GM18907 (cell line): ENCODE results near the gene GCSH.

ENCODE experiments used
- ATAC-seq: cut with Tn5 transposase; IDR thresholded peaks from one replicate; pipeline ENCODE4 v1.9.1; 2021; ENCODE audit warnings: mild to moderate bottlenecking, moderate library complexity; ENCODE audit not compliant: unreplicated experiment

GCSH gene

DNA sequence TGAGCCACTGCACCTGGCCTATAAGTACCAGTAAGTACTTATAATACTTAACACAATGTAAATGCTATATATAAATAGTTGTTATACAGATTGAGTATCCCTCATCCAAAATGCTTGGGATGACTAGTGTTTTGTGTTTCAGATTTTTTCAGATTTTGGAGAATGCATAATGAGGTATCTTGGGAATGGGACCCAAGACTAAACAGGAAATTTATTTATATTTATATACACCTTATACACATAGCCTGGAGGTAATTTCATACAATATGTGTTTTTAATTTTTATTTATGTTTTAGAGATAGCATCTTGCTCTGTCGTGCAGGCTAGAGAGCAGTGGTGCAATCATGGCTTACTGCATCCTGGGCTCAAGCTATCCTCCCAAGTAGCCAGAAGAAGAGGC, 9.8 kb upstream of the GCSH start:
- no peak for ATAC-seq

- ATAC-seq = no peak
Observed at GRCh38 chr16:81101702-81102101, 5.5 kb upstream of the GCSH start.

GRCh38 chr16:81099958-81100357, 3.8 kb upstream of the GCSH start:
- no peak for ATAC-seq

GRCh38 chr16:81097230-81097629, 1.0 kb upstream of the GCSH start:
- no peak for ATAC-seq

DNA sequence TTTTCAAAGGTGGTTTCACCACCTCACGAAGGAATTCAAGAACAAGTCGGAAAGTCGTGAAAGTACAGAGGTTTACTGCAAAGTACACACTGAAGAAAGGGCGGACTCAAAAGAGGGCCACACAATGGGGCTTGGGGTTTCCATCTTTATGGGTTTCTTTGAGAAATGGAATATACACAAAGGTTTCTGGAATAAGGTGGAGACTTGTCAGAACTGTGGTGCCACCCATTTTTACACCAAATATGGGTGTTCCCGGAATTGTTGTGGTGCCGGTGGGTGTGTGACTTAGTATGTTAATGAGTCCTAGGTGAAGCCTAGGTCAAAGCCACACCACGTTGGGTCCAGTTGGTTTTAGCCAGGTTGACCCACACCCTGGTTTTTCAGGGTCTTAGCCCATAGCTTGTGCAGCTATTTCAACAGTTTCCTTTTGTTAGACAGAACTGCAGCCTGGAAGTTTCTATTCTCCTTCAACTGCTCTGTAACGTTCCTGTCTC, 567 bp upstream of the GCSH start:
- ATAC-seq = no peak

DNA sequence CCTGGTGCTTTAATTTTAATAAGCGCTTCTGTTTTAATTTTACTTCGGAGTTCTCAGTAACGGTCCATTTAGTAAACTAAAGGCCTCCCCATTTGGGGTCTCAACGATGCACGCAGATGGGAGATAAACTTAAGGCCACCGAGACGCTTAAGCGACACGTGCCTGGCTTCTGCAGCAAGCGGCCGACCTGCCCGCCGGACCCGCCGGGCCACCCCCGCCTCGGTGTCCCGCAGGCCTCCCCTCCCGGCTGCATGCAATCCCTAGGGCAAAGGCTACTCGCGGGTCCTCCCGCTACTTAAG, 592 bp downstream of the GCSH start:
- ATAC-seq = no peak

- ATAC-seq = no peak
Observed at GRCh38 chr16:81094771-81095251, 1.4 kb downstream of the GCSH start.

DNA sequence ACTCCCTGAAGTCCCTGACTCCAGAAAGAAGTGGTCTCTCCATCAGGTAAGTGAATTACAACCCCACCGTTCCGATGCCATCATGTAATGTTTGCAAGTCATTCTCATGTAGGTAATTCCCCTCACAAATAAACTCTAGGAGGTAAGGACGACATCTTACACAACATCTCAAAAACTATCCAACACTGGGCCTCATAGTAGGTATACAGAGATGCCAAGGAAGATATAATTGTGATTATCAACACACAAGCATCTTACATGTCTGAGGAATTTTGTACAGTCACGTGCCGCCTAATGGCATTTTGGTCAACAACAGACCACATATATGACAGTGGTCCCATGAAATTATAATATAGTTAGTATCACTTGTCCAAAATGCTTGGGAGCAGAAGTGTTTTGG, 7.4 kb downstream of the GCSH start:
- ATAC-seq = no peak

GRCh38 chr16:81081014-81081413, 15.2 kb downstream of the GCSH start:
- ATAC-seq = no peak

- no peak for ATAC-seq
Observed at GRCh38 chr16:81080233-81080632, 16.0 kb downstream of the GCSH start.

- ATAC-seq = peak; percentile 96
Observed at GRCh38 chr16:81077076-81077940, 18.9 kb downstream of the GCSH start, which contains the start of gene C16orf46. Gene C16orf46 (minus strand): TSS chr16:81077238. CDS start chr16:81063955, 13,283 bp downstream.

DNA sequence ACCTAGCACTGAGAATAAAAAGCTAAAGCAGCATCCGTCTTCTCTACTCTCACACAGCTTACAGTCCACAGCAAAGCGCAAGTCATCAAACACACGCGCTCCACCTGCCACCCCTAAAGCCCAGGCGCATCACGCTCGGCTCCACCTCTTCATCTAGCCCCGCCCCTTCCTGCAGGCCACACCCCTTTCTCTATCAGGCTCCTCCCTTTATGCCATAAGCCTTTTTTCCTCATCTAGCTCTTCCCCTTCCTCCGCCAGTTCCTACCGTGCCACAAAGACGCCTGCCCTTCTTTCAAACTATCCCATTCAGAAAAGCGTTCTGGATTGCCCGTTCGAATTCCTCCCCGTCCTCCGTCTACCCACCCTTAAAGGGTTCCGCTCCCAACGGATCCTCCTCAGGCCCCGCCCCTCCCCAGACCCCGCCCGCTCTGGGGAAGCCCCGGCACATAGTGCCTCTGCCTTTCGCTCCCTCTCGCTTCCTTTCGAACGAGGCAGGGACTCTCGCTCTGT, 19.6 kb downstream of the GCSH start:
- ATAC-seq = peak; percentile 85

- no peak for ATAC-seq
Observed at GRCh38 chr16:81073560-81074330, 22.4 kb downstream of the GCSH start.

GRCh38 chr16:81071805-81072204, 24.4 kb downstream of the GCSH start:
- ATAC-seq = no peak

DNA sequence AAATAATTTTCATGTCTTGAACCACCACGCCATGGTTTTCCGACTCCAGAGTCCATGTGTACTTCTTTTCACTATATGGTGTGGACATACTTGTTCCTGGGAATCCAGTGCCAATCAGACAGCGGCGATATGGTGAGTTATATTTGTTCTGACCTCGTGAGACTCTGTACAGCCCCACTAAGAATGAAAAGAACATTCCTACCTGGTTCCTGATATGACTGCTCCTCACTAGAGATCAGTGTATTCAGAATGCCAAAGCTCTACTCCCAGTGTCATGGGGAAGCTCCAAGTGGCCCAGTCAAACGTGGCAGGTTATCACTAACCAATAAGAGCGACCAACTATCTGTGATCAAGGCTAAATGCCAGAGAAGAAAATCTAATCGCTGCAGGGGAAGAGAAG, 25.2 kb downstream of the GCSH start:
- ATAC-seq = no peak

DNA sequence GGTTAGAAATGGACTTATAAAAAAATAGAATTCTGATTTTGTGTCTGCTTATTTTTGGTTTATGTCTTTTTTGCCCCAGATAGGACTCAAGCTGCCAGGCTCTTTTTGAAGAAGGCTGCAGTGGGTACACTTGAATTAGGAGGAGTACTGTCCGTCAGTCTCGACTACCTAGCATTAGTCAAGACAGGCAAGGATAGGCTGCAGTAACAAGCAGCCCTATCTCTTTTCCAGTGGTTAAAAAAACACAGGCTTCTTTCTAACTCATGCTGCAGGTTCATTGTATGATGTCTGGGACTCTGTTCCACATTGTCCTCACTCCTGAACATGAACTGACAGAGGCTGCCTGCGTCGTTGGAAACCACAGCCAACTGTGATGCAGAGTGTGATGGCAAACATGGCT, 27.1 kb downstream of the GCSH start:
- ATAC-seq = no peak

DNA sequence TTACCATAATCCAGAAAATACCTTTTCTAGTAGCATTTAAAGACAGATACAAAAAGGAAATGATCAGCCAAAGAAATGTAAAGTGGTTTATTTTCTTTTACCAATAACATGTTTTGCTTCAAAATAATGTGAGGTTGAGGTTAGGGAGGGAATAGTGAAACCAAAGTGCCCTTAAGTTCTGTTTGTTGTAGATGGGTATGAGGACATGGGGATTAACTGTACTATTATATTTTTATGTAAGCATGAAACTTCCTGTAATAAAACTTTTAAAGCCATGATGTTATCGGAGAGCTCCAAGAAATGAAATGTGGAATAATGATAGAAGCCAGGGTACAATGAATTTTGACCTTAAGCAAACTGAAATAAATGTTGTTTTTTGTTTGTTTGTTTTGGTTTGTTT, 29.0 kb downstream of the GCSH start:
- ATAC-seq = no peak

DNA sequence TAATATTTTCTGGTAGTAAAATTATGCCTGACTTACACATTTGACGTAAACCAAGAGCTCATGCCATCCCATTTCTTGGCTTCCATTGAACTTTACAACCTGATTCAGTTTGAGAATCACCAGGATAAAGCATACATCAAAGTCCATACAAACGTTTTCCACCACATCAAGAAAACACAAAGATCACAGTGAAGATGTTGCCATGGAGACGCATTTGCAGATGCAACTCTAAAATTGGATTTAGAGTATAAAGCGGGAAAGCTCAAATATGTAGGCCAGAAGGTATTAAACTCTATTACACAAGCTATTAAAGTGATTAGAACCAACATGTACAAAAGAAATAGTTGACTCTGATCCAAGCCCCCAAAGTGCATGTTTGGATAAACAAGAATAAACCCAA, 29.5 kb downstream of the GCSH start:
- ATAC-seq = no peak

DNA sequence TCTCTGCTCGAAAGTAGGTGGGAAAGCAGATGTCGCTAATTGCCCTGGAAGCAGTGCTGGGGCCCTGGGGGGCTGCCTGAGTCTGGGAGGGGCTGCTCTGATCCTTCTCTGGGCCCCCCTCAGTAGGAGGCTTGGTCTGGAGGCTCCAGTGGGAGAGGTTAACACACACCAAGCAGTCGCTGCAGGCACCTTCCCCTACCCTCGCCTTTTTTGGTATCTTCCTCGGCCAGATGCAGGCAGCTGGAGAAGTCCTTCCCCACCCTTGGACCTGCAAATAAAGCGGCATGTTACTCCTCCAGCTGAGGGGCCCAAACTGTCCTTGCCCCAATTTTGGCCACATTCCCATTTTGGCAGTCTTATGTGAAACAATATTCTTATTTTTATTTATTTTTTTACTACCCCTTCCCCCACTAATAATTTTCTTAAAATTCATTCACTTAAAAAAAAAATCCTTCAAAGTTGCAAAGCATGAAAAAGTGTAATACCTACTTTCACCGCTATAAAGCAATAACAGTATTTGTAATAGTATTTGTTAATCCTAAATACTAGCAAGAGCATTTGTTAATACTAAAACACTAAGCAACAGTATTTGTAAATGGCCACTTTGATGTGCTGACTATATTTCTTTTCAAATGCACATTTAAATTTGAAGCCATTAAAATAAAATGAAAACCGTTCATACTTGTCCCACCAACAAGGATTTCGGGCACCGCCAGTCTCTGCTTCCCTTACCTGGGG, 34.2 kb downstream of the GCSH start:
- ATAC-seq = no peak

DNA sequence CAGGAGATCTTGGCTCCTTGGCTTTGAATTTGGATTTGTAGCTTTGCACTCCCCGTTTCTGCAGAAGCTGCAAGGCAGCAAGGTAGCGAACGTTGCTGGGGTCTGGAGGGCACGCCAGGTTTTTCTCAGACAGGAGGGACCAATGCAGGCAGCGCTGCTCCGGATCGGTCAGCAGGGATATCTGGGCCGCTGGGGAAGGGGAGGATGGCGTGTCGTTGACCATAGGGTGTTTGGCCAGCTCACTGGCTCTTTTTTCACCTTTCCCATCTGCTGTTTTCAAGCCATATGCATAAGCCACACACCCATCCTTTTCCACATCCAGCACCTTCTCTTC, 34.9 kb downstream of the GCSH start:
- no peak for ATAC-seq
